GM21737 (cell line): ENCODE results near the gene UBAC1.
"Not testable (repeated sequence)": the region's sequence is repeated elsewhere in the genome, so short reads cannot be mapped to it uniquely, and the experiment has no call there.

Source experiments
- ATAC-seq: cut with Tn5 transposase; IDR thresholded peaks from one replicate; pipeline ENCODE4 v1.9.1; 2021; ENCODE audit warnings: mild to moderate bottlenecking, moderate library complexity; ENCODE audit not compliant: unreplicated experiment

Gene UBAC1

DNA sequence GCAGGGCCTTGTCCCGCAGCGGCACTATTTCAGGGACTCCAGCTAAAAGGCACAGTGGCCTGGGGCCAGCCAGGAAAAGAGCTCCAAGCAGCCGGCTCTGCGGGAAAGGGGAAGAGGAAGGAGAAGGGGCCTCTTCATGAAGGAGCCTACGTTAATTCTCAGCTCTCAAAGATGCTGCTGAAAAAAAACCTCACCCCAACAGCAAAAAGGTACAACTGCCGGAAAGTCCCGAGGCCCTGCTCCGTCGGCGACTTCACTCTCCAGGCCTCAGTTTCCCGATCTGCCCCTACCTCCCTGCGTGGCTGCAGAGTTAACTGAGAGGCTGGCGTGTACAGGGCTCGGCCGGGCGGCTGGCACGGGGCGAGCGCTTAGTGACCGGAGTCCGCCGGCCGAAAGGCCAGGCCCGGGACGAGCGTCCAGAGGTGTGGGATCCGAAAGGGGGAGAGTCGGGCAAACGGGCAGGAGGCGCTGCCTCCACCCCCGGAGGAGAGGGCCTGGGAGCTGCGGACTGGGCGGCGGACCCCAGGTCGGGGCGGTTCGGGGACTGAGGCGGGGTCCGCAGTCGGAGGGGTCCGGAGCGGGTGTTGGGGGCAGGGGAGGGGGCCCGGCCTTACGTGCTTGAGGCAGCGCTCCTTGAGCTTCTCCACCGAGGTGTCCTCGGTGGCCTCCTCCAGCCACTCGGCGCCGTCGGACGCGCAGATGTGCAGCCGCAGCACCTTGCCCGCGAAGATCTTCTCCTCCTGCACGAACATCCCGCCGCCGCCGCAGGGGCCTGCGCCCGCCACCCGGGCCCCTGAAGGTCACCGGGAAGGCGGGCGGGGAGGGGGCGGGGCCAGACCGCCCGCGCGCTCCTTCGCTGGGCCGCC is 529 bp downstream of the UBAC1 start:
- peak; percentile 10 for ATAC-seq

DNA sequence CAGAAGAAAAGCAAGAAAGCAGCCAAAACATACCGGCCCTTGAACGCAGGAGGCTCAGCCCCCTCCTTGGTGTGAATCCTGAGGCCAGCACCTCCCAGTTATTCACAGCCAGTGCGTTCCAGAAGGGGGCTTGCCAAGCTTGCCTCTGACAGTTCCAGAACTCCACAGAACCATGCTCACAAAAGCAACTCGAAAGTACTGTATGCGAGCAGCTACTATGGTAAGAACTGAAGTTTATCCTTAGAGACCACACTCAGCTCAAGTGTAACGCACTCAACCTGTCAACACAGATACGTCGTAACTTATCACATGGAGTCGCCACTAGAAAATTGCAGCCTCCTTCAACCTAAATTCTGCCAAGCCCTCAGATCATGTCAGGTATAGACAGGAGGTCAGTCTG is 1.4 kb downstream of the UBAC1 start:
- ATAC-seq: no peak

DNA sequence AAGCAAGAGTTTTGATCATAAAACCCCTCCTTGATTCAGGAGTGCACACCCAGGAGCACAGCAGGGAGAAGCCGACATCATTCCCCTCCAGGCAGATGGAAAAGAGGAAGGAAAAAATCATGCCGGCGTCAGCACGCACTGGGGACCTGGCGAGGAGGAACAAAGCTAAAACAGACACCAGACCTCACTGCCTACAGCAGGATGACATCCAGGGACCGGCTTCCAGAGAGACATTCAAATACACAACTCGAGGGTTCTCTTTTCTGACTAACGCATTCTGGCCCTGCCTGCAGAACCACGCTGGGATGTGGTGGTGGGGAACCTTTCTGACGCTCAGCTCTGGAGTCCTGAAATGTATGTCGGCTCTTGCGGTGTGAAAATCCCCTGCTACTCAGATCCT is 2.7 kb downstream of the UBAC1 start:
- ATAC-seq: no peak

DNA sequence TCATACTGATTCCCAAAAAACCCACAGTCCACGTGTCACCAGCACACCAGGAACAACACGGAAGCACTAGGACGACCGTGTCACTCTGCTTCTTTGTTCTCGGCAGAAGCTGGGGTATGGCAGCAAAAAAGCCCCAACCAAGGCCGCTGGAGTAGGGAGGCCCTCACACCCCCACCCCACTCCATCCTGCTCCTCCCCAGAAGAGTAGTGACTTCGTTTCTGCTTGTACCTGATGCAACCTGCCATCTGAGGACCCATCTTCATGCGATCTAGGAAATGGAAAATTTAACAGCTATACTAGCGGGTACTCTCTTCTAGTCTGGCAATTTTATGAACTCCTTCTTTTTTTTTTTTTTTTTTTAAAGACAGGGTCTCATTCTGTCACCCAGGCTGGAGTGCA is 3.7 kb downstream of the UBAC1 start:
- no peak for ATAC-seq

DNA sequence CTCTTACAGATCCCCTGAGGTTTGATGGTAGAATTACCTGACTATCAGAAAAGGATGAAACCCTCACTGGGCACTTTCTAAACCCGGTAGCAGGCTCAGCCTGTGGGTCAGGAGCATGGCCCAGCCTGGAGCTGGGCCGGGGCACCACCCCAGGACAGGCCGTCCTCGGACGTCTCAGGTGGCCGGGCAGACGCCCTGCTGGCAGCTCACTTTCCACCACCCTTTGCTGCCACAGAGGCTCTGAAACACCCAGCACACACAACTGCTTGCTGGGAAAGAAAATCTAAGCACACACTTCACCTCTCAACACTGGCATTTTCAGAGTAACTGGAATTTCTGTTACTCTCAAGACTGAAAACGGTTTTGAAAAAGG is 4.4 kb downstream of the UBAC1 start:
- ATAC-seq: no peak

DNA sequence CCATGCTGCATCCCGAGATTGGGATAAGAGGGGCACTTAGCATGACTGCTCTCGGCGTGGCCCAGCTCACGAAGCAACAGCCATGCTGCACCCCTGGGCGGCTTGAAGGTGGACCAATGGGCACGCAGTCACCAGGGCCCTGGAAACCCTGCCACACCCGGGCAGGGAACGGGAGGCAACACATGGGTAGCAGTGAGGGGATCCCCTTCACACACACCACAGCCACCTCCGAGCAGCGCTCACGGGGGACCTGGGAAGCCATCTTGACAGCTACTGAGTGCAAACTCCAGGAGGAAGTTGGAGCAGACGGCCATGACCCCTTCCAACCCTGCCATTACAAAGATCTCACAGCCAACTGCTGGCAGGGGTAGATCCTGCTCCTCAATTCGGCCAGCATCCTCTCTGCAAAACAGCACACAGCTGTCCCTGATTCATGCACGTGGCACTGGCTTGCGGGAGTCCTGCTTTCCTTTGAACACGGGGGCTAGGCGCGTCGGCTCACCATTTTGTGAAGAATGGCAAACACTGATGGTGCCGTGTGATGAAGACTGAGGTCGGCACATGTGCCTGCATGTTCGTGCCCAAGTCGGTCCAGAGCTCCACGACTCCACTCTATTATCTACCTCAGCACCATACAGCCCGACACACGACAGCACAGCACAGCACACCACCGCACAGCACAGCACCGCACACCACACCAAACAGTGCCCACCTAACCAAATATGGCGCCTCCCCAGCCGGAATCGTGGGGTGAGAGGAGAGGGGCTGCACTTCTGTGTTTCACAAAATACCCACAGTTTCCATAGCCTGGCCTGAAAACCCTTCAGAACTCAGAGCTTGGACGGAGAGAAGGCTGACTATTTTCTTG is 5.0 kb downstream of the UBAC1 start:
- no peak for ATAC-seq

DNA sequence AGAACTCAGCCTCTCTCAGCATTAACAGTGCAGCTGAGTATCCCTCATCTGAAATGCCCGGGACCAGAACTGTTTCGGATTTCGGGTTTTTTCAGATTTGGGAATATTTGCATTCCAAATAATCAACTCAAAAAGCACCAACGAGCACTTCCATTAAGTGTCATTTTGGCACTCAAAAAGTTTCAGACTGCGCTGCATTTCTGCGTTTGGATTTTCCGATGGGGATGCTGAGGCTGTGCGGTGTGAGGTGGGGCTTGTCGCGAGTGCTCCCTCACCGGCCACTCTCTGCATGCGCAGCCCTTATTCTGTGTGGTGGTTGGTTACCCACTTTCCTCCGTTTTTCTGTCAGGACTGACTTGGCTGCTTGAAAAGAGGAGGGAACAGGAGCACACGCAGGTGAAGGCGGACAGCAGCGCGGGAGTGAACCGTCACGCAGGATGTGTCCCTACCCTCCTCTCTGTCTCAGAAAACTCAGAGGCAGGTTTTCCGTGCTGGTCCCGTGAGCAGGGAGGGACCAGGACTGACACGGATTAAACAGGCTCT is 8.4 kb downstream of the UBAC1 start:
- no peak for ATAC-seq

DNA sequence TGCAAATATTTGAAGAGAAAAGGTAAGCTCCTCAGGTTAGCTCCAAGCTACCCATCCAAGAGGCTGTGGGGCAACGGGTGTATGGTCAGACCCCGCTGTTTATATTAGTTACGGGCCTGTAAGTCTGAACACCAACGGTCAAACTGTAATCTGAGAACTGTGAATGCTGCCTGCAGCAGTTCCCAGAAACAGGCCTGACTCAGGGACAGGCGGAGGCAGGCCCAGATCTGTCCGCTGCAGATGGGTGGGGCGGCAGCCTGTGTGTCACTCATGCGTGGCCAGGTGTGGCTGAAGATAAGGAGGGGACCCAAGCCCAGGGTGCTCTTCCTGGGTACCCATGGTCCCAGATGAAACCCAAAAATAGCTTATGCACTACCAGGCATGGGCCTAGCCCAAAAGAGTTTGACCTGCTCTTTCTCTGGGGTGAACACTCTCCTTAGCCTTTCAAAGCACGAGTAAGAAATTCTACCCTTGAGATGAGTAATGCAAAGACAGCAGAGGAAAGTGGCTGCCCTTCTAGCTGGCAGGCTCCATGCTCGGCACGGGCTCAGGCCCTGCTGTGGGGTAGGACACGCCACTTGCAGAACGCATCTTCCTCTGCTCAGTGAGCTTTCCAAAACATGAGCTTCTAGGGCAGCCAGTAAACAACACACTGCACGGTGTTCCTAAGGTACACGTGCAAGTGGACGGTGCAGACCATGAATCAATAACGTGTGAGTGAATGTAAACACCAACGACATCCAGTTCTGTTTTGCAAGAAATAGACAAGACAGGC is 9.1 kb downstream of the UBAC1 start:
- no peak for ATAC-seq

DNA sequence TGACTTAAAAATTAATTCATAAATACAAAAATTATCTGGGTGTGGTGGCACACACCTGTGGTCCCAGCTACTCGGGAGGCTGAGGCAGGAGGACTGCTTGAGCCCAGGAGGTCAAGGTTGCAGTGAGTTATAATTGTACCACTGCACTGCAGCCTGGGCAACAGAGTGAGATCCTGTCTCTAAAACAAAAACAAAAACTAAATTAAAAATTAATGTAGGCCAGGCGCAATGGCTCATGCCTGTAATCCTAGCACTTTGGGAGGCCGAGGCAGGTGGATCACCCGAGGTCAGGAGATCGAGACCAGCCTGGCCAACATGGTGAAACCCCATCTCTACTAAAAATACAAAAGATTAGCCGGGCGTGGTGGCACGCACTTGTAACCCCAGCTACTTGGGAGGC is 9.9 kb downstream of the UBAC1 start:
- ATAC-seq: not testable (repeated sequence)

DNA sequence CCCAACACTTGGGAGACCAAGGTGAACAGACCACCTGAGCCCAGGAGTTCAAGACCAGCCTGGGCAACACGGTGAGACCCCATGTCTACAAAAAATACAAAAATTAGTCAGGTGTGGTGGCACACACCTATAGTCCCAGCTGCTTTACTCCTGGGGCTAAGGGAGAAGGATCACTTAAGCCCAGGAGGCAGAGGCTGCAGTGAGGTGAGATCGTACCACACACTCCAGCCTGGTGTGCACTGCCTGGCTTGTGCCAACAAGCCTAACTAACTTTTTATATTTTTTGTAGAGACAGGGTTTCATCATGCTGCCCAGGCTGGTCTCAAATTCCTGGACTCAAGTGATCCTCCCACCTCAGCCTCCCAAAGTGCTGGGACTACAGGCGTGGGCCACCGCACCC is 10.3 kb downstream of the UBAC1 start:
- ATAC-seq: not testable (repeated sequence)

DNA sequence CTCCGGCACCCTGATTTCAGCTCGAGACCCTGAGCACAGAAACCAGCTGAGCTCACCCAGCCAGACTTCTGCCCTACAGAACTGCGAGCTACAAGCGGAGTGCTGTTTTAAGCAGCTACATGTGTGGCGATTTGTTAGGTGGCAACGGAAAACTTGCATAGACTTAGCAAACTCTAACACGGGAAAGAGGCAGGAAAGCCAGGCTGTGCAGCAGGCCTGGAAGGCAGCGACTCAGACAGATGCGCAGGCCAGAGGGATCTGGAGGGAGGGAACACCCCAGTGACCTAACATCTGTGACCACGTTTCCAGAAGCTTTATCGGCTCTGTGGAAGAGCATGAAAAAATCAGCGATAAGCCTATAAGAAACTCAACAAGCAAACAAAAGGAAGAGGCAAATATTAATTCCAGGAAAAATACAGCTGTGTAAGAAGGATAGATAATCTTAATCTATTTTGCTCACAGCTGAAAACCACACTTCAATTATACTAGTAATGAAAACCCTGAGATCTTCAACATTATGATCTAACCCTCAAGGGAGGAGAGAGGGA is 11.0 kb downstream of the UBAC1 start:
- no peak for ATAC-seq

DNA sequence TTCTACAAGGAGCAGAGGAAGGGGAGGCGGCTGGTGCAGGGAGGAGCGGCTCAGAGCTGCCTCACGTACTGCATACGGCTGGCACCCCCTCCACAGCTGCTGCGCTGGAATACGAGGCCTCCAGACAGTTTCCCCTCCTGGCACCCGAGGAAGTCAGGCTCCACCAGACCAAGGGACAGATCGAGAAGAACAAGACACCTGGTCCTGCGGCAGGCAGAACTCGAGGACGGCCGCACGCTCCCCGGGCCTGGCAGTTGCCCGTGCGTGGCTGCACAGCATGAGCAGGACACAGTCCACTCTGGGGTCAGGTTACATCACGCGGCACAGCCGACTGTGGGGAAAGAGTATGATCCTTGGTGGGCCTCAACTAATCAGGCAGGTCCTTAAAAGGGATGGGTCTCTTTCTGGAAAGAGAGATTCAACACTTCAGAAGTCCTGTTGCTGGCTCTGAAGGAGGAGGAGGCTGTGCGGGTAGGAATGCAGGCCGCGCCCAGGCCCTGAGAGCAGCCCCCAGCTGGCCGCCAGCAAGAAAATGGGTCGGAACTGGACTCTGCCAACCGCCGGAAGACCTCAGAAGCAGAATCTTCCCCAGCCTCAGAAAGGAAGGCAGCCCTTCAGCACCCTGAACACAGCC is 11.6 kb downstream of the UBAC1 start:
- ATAC-seq: no peak

DNA sequence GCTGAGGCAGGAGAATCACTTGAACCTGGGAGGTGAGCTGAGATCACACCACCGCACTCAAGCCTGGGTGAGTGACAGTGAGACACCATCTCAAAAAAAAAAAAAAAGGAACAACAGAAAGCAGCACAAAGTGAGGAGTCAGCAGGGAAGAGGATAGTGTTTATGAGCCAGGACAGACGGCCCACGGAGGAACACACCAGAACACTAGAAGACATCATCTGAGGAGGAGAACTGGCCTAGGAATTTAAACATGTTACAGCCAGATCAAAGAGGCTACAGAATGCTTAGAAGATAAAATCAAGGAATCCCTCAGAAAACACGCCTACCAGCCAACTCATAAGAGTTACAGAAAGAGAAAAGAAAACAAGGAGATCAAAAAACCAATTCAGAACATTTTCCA is 12.2 kb downstream of the UBAC1 start:
- no peak for ATAC-seq

DNA sequence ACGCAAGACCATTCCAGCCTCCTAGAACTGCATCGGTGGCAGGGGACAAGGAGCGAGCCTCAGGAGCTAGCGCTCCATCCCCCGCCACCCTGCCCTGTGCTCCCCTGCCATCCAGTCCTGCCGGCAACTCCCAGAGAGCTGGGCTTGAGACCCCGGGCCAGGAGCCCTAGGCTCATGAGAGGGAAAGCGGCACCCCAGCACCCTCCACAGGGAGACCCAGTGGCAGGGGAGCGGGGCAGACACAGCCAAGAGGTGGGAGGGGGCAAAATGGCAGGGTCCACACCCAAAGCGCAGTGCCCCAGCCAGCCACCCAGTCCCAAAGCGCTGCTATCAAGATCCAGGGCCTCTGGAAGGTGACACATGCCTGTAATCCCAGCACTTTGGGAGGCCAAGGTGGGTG is 12.7 kb downstream of the UBAC1 start:
- ATAC-seq: no peak

DNA sequence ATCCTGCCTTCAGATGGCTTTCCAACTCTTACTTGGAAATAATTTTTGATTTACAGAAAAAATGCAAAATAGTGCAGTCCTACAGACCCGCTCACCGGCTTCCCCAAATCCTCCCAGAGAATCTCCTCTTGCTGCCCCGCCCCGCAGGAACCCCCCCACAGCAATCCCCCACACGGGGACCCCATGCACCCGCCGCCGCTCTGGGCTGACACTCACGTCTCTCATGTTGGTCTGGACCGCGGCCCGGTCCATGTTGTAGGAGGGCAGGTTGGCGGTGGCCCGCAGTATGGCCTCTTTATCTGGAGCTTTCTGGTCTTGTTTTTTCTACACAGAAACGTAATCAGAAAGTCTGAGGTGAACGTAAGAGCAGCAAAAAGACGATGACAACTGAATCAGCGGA is 13.6 kb downstream of the UBAC1 start:
- no peak for ATAC-seq

DNA sequence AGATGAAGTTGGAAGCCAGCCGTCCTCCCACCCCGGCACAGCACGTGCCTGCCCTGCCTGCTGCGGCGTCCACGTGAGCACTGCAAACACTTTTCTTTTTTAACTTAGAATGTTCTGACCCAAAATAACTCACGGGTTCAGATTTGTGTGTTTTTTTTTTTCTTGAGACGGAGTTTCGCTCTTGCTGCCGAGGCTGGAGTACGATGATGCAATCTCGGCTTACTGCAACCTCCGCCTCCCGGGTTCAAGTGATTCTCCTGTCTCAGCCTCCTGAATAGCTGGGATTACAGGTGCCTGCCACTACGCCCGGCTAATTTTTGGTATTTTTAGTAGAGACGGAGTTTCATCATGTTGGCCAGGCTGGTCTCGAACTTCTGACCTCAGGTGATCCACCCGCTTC is 14.1 kb downstream of the UBAC1 start:
- ATAC-seq: not testable (repeated sequence)

DNA sequence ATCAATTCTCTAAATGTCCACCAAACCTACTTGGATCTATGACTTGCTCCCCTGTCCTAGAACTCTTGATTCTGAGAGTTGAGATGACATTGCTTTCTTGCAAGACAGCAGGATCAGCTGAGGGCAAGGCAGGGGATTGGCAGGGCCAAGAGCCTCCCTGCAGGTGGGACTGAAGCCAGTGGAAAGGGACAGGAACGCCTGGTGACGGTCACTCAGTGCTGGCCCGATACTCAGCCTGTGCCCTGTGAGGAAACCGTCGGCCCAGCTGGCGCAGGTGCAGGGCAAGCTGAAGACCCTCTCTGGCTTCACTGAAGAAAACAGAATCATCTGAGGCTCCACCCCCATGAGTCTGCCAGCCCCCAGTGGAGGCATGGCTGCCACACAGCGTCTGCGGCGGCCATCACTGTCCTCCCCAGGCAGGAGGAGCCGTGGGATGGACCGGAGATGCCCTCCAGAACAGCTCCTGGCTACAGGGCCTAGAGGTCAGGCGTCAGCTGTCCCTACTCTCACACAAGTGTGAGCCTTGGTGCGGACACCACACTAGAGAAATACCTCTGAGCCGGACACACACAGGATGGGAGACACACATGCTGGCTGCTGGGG is 14.7 kb downstream of the UBAC1 start:
- no peak for ATAC-seq

DNA sequence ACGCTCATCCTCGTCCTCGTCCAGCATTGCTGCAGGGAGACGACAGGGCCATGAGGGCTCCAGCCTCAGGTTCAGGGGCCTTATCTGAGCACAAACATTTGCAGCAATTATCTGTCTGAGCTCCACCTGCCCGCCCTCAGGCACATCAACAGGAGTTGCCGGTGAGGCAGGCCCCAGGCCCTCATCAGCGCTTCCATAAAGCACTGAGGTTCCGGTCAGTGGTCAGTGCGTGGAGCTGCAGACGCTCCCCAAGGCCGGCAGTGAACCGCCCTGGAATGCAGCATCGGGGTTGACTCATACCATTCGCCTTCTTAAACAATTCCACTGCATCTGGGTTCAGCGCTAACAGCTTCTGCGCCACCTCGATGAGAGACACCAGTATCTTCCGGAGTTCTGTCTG is 15.2 kb downstream of the UBAC1 start:
- no peak for ATAC-seq

DNA sequence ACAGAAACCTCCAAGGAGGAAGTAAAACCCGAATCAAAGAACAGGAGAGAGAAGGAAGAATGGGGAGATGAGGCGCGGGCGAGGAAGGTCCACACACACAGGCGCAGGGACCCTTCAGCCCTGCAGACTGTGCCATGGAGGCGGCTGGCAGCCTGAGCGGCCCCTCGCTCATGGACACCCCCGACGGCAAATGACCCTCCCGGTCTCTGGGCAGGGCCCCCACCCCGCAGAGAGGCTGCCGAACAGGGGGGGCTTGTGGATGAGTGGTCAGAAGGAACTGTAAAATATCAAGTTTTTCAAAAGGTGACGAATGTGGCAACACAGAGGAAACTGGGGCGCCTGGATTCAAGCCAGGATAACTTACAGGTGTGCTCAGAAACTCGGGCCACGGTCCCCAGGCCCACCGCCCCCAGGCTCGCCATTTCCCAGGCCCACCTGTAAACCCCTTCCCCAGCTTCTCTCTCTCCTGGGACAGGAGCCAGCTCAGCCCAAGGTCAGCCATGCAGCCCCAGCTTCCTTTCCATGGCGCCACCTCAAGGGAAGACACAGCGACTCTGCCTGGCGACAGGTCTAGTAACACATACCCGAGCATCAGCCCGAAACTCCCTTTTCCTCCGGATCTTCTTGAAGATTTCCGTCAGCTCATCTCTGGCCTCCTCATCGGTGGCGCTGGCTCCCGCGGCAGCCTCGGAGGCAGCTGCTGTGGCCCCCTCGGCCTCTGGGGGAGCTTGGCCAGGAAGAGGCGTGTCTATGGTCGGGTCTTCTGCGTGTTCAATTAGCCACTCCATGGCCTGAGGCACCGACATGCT is 16.5 kb downstream of the UBAC1 start:
- ATAC-seq: no peak
